NCI-H2081 treated with DMSO at 0.1 percent for 48 hours (cell line): ENCODE measurements around the gene FLT1.

ENCODE experiments used
- DNase-seq: peaks from one replicate; lab custom pipeline; 2025; lab: John Stamatoyannopoulos, UW

The FLT1 gene

GRCh38 chr13:28494778-28495537 is at the start of gene FLT1:
TSS of gene FLT1 (minus strand) at chr13:28495128. CDS start at chr13:28494843, 285 bp downstream.
- DNase-seq, result no peak

- no peak for DNase-seq
Observed at GRCh38 chr13:28544026-28544425, 49.1 kb upstream of the FLT1 start.

- DNase-seq, result no peak
Observed at GRCh38 chr13:28542804-28543203, 47.9 kb upstream of the FLT1 start.

- DNase-seq, result no peak
Observed at GRCh38 chr13:28541966-28542365, 47.0 kb upstream of the FLT1 start.

GRCh38 chr13:28540612-28541011 is 45.7 kb upstream of the FLT1 start:
- no peak for DNase-seq

GRCh38 chr13:28539625-28540286 is 44.8 kb upstream of the FLT1 start:
- DNase-seq, result no peak

GRCh38 chr13:28538932-28539331 is 44.0 kb upstream of the FLT1 start:
- no peak for DNase-seq

GRCh38 chr13:28537171-28537570 is 42.2 kb upstream of the FLT1 start:
- DNase-seq, result no peak

- no peak for DNase-seq
Observed at GRCh38 chr13:28536371-28536770, 41.4 kb upstream of the FLT1 start.

- no peak for DNase-seq
Observed at GRCh38 chr13:28535734-28536133, 40.8 kb upstream of the FLT1 start.

GRCh38 chr13:28534801-28535200 is 39.9 kb upstream of the FLT1 start:
- DNase-seq, result no peak

GRCh38 chr13:28534210-28534609 is 39.3 kb upstream of the FLT1 start:
- no peak for DNase-seq

GRCh38 chr13:28533441-28534166 is 38.7 kb upstream of the FLT1 start:
- DNase-seq, result no peak

- no peak for DNase-seq
Observed at GRCh38 chr13:28533125-28533436, 38.2 kb upstream of the FLT1 start.

GRCh38 chr13:28532388-28533124 is 37.6 kb upstream of the FLT1 start:
- no peak for DNase-seq

GRCh38 chr13:28531845-28532387 is 37.0 kb upstream of the FLT1 start:
- no peak for DNase-seq

- DNase-seq, result no peak
Observed at GRCh38 chr13:28531077-28531844, 36.3 kb upstream of the FLT1 start.

GRCh38 chr13:28530729-28531076 is 35.8 kb upstream of the FLT1 start:
- DNase-seq, result no peak

GRCh38 chr13:28529836-28530235 is 34.9 kb upstream of the FLT1 start:
- no peak for DNase-seq

- DNase-seq, result no peak
Observed at GRCh38 chr13:28528848-28529247, 33.9 kb upstream of the FLT1 start.

GRCh38 chr13:28528388-28528787 is 33.5 kb upstream of the FLT1 start:
- DNase-seq, result no peak

- DNase-seq, result no peak
Observed at GRCh38 chr13:28527629-28528028, 32.7 kb upstream of the FLT1 start.
